GM11168 (cell line): ENCODE measurements around the gene RIPK3.
"Not testable (repeated sequence)": the region's sequence is repeated elsewhere in the genome, so short reads cannot be mapped to it uniquely, and the experiment has no call there.

Source experiments
- in situ Hi-C: fragments of 300-500 bp; cut with MboI; formaldehyde crosslinking; loops from one replicate; pipeline ENCODE4 v1.12.0; 2022; ENCODE audit warnings: low sequenced_read_pairs; ENCODE audit not compliant: unreplicated experiment

RIPK3 gene

GRCh38 chr14:24339284-24340151 is at the start of gene RIPK3:
RIPK3 (minus strand) TSS chr14:24339991; CDS start chr14:24339826, 165 bp downstream.
- in situ Hi-C loops, result no loop called here

- in situ Hi-C loops, result no loop called here
These were observed 49.5 kb upstream of the RIPK3 start for GRCh38 chr14:24389226-24389848.

DNA sequence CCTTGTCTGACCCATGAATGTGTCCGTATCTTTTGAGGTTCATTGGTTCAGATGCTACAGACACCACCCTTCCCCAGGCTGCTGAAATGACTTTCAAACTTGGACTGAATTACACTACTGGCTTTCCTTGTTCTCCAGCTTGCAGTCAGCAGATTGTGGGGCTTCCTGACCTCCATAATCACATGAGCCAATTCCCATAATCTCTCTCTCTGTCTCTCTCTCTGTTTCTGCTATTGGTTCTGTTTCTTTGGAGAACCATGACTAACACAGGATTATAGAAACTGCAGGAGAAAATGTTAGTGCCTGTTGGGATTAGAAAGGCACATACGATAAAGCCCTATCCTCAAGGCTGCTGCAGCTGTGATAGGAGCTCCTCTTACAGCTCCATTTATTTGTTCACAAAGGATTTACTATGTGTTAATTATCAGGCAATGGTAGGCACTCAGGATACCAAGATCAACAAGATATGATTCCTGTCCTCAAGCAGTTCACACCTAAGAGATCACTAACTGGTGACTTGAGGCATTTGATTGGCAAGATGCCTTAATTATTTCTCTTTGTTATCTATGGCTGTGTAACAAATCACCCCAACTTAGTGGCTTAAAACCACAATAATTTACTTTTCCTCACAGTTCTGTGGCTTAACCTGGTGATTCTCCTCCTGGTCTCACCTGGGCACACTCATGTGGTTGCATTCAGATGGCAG is 48.8 kb upstream of the RIPK3 start:
- in situ Hi-C loops, result no loop called here

- in situ Hi-C loops, result not testable (repeated sequence)
These were observed 47.8 kb upstream of the RIPK3 start for GRCh38 chr14:24387579-24387978.

DNA sequence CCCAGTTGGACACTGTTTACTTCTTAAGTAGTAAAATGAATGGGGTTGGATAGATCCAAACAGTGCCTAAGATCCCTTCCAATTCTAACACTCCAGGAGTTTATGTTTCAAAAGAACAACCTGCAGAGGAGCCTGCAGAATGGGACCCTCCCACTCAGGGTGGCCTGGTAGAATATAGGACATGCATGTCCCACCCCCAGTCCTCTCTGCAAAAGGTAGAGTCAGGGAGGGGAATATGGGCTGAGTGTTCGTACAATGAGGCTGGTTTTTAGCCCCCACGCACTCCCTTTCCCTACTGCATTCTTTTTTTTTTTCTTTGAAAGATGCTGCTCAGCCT is 47.2 kb upstream of the RIPK3 start:
- in situ Hi-C loops, result no loop called here

- in situ Hi-C loops, result no loop called here
These were observed 45.7 kb upstream of the RIPK3 start for GRCh38 chr14:24385524-24385923.

DNA sequence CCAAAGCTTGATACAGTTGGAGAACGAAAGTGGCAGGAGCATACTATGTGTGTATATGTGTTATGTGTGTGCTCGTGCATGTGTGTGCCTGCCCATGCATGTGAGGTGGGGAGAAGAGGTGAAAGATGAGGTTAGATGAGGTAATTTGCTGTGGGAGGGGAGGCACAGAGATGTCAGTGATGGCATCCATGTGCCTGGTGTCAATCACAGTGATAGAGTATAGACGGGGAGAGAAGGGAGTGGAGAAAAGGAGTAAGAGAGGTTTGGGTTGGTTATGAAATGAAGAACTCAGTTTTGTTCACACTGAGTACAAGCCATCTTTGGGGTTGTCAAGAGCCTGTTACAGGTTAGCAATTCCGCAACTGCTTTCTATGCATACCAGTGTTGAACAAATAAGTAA is 44.4 kb upstream of the RIPK3 start:
- in situ Hi-C loops, result no loop called here

GRCh38 chr14:24382064-24382371 is 42.2 kb upstream of the RIPK3 start:
- in situ Hi-C loops, result no loop called here

GRCh38 chr14:24381363-24382063 is 41.7 kb upstream of the RIPK3 start:
- in situ Hi-C loops, result no loop called here

DNA sequence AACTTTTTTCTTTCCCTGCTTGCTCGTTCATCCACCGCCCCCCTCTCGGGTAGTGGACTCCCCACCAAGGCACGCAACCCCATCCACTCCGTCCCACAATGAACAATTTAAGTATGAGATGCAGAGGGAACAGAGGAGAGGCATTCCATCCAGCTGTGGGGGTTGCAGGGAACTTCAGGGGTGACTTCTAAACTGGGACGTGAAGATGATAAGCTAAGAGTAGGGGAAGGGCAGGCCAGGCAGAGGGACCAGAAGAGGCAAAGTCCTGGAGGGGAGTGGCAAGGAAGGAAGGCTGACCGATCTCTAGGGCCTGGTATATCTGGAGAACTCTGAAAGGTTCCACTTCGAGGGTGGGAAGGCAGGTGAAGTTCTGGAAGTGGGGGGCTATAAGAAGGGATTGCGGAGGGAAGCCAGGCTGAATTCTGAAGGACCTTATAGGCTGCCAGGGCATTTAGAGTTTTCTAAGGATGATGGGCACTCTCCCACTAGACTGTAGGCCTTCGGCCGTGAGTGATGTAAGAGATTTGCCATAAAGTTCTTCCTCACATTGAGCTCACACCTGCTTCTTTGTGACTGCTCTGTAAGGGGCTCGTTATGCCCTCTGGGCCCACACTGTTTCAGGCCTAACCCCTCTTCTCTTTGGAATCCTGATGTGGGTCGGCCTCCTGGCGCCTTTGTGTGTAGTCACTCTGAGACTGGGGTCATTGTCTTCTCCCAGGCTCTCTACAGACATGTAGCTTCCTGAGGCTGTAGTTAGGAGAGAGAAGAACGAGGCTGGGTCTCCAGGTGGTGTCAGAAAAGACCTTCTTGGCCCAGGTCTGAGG is 40.3 kb upstream of the RIPK3 start:
- in situ Hi-C loops, result no loop called here

- in situ Hi-C loops, result no loop called here
These were observed 39.5 kb upstream of the RIPK3 start for GRCh38 chr14:24378981-24379906.

- in situ Hi-C loops, result no loop called here
These were observed 38.5 kb upstream of the RIPK3 start for GRCh38 chr14:24378327-24378726.

DNA sequence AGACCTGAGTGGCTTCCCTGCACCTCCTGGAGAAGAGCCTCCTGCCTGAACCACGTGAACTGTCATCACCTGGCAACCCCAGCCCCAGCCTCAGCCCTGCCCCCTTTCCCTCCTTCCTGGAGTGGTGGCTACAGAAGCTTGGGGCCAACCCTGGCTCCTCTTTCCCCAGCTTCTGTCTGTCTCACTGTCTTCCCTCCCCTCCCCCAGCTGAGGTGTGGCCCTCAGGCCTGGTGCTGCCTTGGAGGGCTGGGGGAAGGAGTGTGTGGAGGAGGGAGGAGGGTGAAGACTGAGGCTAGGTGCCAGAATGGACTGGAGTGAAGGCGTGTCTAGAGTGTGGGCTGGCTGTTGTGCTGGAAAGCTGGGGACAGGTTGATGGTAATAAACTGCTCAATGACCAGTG is 37.9 kb upstream of the RIPK3 start:
- in situ Hi-C loops, result no loop called here

GRCh38 chr14:24377126-24377525 is 37.3 kb upstream of the RIPK3 start:
- in situ Hi-C loops, result no loop called here

- in situ Hi-C loops, result no loop called here
These were observed 36.8 kb upstream of the RIPK3 start for GRCh38 chr14:24376448-24377070.

- in situ Hi-C loops, result no loop called here
These were observed 33.1 kb upstream of the RIPK3 start for GRCh38 chr14:24372701-24373416.

DNA sequence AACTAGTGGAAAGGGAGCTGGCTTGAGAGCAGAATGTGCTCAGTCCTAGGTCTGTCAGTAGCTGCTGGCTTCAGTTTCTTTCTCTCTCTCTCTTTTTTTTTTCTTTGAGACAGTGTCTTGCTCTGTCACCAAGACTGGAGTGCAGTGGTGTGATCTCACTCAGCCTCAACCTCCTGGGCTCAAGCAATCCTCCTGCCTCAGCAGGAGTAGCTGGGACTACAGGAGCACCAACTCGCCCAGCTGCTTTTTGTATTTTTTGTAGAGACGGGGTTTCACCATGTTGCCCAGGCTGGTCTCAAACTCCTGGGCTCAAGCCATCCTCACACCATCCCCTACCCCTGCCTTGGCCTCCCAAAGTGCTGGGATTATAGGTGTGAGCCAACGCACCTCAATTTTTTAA is 31.8 kb upstream of the RIPK3 start:
- in situ Hi-C loops, result not testable (repeated sequence)

- in situ Hi-C loops, result no loop called here
These were observed 31.0 kb upstream of the RIPK3 start for GRCh38 chr14:24370748-24371147.
